Measurements from ENCODE around the gene SFRP5.

The SFRP5 gene

DNA sequence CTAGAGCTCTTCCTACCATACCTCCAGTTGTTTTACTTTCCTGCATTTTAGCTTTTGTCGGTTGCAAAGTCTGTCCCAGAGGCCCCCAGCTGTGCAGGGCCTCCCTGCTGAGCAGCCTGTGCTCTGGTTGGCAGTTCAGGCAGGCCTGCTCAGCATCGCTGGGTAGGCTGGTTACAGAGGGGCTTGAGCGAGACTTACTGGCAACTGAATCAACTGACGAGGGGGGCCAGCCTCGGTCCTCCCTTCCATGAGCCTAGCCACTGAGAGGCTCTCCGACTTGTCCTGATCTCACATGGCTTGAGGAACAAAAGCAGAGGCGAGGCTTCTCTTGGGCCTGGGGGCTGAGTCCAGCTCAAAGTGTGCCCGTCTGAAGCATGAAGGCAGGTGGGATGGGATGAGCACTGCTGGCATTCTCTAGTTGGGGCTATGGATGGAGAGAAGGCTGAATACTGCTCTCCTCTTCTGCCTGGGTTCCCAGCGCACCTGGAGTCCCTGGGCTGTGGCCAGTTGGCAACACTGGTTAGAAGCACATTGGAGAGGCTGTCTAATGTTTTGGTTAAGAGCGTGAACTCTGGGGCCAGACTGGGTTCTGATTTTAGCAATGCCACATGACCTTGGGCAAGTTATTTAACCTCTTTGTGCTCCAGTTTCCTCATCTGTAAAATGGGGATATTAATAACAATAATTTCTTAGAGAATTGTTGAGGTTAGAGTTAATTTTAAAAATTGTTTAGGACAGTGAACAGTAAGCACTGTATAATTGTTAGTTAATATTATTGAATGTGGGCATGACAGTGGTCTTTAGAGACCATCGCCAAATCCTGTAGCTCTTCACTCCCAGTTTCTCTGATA, 6.9 kb upstream of the SFRP5 start:
- no peaks in the 10 kb centered on the region for H3K9me3 ChIP-seq (ENCODE audit: low read length)
- H3K36me3 ChIP-seq (ENCODE audit: insufficient read depth, low read length) = no peaks in the 10 kb centered on the region
- H3K4me2 ChIP-seq (ENCODE audit: low read length) = no peak overlapping the region
- no peak overlapping the region for H3K27ac ChIP-seq (ENCODE audit: low read depth, low read length, poor library complexity, severe bottlenecking)
- no peaks in the 10 kb centered on the region for H3K9me2 ChIP-seq (ENCODE audit: low read depth, low read length)
- H3F3A ChIP-seq (ENCODE audit: insufficient read depth, low read length) = no peaks in the 10 kb centered on the region
- H3K4me3 ChIP-seq (ENCODE audit: low read depth, low read length, poor library complexity, severe bottlenecking) = no peak overlapping the region
- no peaks in the 10 kb centered on the region for H3K79me2 ChIP-seq (ENCODE audit: insufficient read depth, low read length)
- H3K27me3 ChIP-seq (ENCODE audit: insufficient read depth, low read length) = no peaks in the 10 kb centered on the region
- H2AFZ ChIP-seq (ENCODE audit: low read length) = no peak overlapping the region
- H3K4me1 ChIP-seq (ENCODE audit: insufficient read depth, low read length, severe bottlenecking) = no peaks in the 10 kb centered on the region
- no peak overlapping the region for H3K9ac ChIP-seq (ENCODE audit: low read length)
- no peak for TF ChIP-seq CTCF (IDR thresholded peaks at IDR 0.05; ENCODE audit: low read length)
- H4K20me1 ChIP-seq (ENCODE audit: insufficient read depth, low read length) = no peaks in the 10 kb centered on the region

DNA sequence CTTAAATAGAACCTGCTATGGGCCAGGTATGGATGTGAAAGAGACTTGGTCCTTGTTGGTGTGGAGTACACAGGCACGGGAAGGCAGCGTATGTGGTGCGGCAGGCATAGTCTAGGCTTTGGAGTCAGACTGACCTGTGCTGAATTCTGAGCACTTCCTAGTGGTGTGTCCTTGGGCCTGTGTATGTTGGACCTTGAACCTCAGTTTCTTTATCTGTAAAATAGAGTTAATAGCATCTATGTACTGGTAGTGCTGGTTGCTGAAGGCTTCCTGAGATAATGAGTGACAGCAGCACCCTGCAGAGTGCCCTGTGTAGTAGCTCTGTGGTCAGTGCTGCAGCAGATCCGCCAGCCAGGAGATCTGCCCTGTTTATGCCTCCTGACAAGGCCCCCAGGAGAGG, 5.3 kb upstream of the SFRP5 start:
- TF ChIP-seq EZH2 (IDR thresholded peaks at IDR 0.05; ENCODE audit: borderline replicate concordance, low read length) (no peak), CTCF (IDR thresholded peaks at IDR 0.05; ENCODE audit: low read length) (no peak)
- Histone ChIP-seq H4K20me1 (ENCODE audit: insufficient read depth, low read length) (no peaks in the 10 kb centered on the region), H3K36me3 (ENCODE audit: insufficient read depth, low read length) (no peaks in the 10 kb centered on the region), H3K9ac (ENCODE audit: low read length) (no peak overlapping the region), H2AFZ (ENCODE audit: low read length) (no peak overlapping the region), H3K4me3 (ENCODE audit: low read depth, low read length, poor library complexity, severe bottlenecking) (no peak overlapping the region), H3K9me3 (ENCODE audit: low read length) (no peaks in the 10 kb centered on the region), H3K9me2 (ENCODE audit: low read depth, low read length) (no peaks in the 10 kb centered on the region), H3K4me1 (ENCODE audit: insufficient read depth, low read length, severe bottlenecking) (no peaks in the 10 kb centered on the region), H3K79me2 (ENCODE audit: insufficient read depth, low read length) (no peaks in the 10 kb centered on the region), H3K27ac (ENCODE audit: low read depth, low read length, poor library complexity, severe bottlenecking) (no peak overlapping the region), H3K27me3 (ENCODE audit: insufficient read depth, low read length) (no peaks in the 10 kb centered on the region), H3F3A (ENCODE audit: insufficient read depth, low read length) (no peaks in the 10 kb centered on the region), H3K4me2 (ENCODE audit: low read length) (no peak overlapping the region)

DNA sequence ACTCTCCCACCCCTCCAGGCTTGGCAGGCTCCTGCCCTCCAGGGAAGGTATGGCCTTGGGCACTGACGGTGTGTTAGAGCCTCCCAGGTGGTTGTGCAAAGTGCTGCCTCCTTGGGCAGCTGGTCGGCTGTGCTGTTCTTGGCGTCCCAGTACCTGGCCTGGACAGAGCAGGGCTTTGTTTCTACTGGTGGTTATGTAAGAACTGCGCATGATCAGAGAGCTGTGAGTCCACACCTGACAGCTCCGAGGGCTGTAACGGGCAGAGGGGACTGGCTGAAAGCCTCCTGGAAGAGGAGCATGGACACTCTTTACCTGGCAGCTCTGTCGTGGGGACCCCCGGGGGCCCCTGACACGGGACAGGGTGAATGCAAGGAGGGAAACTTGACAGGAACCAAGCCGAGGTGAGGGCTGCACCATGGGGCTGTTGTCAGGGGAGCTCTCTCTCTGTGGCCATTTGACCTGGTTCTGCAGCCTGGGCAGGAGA, 3.1 kb upstream of the SFRP5 start:
- Histone ChIP-seq H3K4me1 (ENCODE audit: insufficient read depth, low read length, severe bottlenecking) (no peaks in the 10 kb centered on the region), H3K9me3 (ENCODE audit: low read length) (no peaks in the 10 kb centered on the region), H3K27me3 (ENCODE audit: insufficient read depth, low read length) (no peaks in the 10 kb centered on the region), H3K9me2 (ENCODE audit: low read depth, low read length) (no peaks in the 10 kb centered on the region), H3F3A (ENCODE audit: insufficient read depth, low read length) (no peaks in the 10 kb centered on the region), H3K4me3 (ENCODE audit: low read depth, low read length, poor library complexity, severe bottlenecking) (no peak overlapping the region), H3K9ac (ENCODE audit: low read length) (no peak overlapping the region), H3K27ac (ENCODE audit: low read depth, low read length, poor library complexity, severe bottlenecking) (no peak overlapping the region), H2AFZ (ENCODE audit: low read length) (no peak overlapping the region), H3K79me2 (ENCODE audit: insufficient read depth, low read length) (no peaks in the 10 kb centered on the region), H4K20me1 (ENCODE audit: insufficient read depth, low read length) (no peaks in the 10 kb centered on the region), H3K4me2 (ENCODE audit: low read length) (no peak overlapping the region), H3K36me3 (ENCODE audit: insufficient read depth, low read length) (no peaks in the 10 kb centered on the region)
- TF ChIP-seq CTCF (IDR thresholded peaks at IDR 0.05; ENCODE audit: low read length) (no peak), EZH2 (IDR thresholded peaks at IDR 0.05; ENCODE audit: borderline replicate concordance, low read length) (no peak)
